Activated naive CD4-positive, alpha-beta T cell (primary cell): ENCODE measurements around the gene IL1RAPL2.

Experiments used
- DNase-seq, 4 experiments: peaks; one replicate each; lab custom pipeline; 2025; lab: John Stamatoyannopoulos, UW

The IL1RAPL2 gene

DNA sequence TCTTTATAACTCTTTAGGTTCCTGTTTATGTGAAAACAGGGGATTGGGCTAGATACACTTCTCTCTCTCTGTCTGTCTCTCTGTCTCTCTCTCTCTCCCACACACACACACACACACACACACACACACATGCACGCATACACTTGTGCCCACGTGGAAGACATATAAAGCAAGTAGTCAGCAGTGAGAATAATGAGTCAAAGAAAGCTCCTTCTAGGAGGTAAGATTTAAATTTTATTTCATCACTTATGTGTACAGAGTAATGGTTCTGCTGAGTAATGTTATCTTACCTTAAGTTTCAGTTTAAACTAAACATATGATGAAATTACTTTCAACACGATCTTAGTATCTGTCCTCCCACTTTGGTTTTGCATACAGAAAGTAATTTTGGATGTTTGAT lies 897.5 kb downstream of the IL1RAPL2 start:
- no peak for DNase-seq

DNA sequence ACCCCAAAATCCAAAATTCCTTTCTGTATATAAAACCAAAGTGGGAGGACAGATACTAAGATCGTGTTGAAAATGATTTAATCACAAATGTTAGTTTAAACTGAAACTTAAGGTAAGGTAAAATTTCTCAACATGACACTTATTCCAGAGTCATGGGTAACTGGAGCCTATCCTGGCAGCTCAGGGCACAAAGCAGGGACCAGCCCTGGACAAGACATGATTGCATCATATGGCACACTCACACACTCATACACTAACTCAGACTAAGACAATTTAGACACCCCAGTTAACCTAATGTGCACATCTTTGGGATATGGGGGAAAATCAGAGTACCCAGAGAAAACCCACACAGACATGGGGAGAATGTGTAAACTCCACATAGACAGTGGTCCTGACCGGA lies 898.6 kb downstream of the IL1RAPL2 start:
- no peak for DNase-seq

- no peak for DNase-seq
These were observed 902.7 kb downstream of the IL1RAPL2 start for GRCh38 chrX:105468741-105469140.

DNA sequence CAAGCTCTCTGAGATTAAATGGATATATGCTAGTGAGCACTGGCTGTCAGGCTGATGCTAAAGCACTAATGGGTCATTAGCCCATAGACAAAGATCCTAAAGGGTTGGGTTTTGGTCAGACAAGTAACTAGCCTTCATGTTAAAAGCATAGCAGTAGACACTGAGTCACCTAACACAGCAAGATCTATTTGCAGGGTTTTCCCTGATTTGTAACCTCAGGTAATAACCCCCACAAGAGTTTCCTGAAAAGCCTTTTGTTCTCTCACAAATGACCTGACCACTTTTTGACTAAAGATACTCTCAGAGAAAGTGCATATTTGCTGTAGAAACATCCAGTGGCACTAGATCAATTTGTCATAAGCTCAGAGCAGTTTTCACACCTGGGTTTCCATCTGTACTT lies 905.6 kb downstream of the IL1RAPL2 start:
- no peak for DNase-seq

DNA sequence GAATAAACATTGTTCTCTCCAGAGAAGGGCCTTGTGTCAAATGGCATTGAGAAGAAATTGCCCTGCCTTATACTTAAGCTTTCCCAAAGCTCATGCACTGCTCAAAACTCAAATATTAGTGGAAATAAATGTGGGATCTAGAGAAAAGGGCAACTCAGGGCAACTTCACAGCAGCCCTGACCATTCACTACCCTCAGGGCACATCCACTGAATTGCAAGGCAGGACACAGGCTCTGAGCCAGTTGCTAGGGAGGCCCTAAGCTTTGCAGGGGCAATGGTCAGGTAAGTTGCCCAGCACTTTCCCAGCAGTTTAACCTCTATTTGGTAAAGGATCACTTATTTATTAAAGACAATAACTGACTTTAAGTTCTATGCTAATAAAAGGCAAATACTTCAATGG lies 909.8 kb downstream of the IL1RAPL2 start:
- no peak for DNase-seq

GRCh38 chrX:105477351-105477750 lies 911.4 kb downstream of the IL1RAPL2 start:
- no peak for DNase-seq

DNA sequence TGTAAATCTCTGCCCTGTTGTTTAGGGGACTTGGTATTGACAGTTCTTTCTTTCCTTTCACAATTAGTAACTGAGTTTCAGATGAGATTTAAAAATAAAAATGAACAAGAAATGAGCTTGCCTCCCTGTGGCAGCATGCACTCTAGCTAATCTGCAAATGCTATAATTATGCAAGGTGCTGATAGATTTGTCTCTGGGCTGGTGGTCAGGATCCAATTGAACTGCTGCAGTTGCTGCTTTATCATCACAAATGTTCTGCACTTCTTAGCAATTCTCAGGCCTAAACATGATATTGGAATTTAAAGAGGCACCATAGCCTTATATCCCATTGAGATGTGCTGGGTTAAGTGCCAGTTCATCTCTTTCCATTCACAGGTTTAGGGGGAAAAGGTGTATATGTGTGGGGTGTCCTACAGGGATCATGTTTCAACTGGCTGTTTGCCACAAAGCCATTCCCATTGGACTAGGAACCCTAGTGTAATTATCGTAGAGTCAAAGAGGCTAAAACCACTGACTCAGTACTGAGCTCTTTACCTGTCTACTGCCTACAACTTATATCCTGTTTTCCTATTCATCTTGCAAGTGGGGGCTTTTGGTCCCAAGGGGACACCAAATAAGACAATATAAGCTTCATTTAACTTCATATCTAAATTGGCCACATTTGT lies 914.8 kb downstream of the IL1RAPL2 start:
- no peak for DNase-seq

DNA sequence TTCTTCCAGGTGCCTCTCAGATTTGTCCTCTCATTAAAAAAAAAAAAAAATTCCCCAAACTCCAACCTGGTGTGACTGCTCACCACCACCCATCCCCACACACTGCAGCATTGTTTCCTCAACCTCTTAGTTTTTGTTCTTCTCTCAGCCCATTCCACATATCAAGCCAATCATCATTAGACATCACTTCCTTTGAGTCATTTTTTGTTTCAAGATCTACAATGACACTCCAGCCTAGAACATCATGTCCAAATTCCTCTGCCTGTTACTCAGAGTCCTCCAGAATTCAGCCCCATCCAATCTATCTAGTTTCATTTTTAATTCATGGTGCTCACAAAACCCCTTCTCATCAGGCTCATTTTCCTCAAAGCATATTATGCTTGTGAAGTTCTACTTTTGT lies 917.0 kb downstream of the IL1RAPL2 start:
- DNase-seq, result no peak

GRCh38 chrX:105488716-105489115 lies 922.7 kb downstream of the IL1RAPL2 start:
- DNase-seq, result no peak

DNA sequence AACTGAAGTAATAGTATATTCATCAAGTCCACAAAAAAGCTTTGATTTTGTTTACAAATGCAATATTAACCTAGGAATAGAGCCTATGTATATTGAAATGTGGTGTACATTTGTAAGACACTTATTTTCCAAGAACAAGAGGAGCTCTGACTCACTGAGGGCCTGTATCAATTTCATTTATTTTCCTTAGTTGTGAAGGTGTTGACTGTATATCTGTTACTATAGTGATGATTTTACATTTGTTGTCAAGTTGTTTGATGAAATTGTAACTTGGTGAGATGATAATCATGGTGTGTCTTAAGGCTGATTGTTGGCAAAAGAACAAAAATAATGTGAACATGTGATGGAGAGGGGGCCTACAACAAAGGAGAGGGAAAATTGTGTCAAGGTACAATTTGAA lies 929.4 kb downstream of the IL1RAPL2 start:
- no peak for DNase-seq

- no peak for DNase-seq
These were observed 936.3 kb downstream of the IL1RAPL2 start for GRCh38 chrX:105502336-105502735.

DNA sequence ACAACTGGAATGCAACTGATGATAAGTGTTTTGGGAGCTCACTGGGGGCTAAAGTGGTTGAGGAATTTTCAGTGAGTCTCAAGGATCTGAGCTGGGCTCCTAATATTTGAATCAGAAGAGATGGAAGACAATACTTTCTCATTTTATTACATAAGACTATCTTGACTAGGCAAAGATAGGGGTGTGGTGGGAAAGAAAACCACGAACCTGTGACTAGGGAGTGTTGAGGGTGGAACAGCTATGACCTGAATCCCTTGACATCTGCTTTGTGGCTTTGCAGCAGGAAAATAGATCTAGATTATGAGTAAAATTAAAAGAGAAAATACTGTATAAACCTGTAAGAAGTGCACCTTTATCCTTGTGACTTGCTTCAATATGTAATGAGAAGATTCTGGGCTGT lies 949.6 kb downstream of the IL1RAPL2 start:
- no peak for DNase-seq

GRCh38 chrX:105526431-105526830 lies 960.4 kb downstream of the IL1RAPL2 start:
- no peak for DNase-seq

- DNase-seq, result no peak
These were observed 961.8 kb downstream of the IL1RAPL2 start for GRCh38 chrX:105527759-105528158.

- no peak for DNase-seq
These were observed 968.0 kb downstream of the IL1RAPL2 start for GRCh38 chrX:105533951-105534350.

DNA sequence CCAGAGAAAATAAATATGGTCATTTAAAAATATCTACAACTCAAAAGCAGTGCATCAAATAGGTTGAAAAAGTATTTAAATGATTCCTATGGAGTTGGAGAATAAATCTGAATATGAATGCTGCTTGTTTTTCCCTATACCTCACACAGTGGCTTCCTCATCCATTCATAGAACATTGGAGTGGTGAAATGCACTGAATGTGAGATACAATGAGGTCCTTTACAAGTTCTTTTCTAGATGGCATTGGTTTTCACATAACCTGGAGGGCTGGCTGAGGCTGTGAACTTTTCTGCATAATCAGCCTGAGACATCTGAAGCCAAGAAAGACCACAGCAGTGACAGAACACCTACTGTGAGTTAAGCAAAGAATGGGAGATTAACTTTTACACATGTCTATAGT lies 977.3 kb downstream of the IL1RAPL2 start:
- DNase-seq, result no peak

DNA sequence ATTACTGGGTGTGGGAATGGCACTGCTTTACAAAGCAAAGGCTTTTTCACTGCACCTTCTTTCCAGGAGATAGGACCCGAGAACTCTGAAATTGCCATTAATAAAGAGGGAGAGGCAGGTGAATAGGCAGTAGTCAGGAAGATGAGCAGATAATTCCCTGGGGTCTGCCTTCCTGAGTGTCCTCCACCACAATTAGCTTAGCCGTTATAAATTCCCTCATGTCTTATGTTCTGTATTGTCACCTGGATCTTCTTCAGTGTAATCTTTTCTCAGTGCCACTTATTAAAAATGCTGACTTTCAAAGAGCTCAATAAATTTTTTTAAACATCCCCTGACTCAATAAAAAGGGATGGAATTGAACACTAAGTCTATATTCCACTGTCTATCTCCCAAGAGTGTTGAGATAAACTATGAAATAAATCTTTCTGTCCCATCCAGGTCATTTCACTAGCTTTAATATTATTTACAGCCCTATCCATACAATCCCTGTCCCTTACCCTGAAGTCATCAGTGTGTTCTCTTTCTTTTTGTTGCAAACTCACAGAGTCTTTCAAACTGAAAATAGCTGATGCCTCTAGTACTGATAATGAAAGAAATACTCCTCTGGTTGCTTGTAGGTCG lies 984.2 kb downstream of the IL1RAPL2 start:
- no peak for DNase-seq

DNA sequence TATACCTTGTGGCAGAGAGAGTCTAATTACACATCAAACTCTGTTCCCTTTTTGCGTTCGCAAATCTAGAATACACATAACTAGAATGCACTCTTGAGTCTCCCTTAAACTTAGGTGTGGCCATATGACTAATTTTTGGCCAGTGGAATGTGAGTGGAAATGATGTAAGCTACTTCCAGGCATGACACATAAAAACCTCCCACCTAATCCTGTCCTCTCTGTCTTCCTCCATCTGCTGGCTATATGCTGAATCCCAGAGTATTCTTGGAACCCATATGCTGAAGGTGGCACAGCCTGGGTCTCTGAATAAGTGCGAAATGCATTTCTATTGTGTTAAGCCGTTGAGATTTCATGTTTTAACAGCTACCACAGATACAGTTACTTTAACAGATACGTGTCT lies 986.4 kb downstream of the IL1RAPL2 start:
- DNase-seq, result no peak

DNA sequence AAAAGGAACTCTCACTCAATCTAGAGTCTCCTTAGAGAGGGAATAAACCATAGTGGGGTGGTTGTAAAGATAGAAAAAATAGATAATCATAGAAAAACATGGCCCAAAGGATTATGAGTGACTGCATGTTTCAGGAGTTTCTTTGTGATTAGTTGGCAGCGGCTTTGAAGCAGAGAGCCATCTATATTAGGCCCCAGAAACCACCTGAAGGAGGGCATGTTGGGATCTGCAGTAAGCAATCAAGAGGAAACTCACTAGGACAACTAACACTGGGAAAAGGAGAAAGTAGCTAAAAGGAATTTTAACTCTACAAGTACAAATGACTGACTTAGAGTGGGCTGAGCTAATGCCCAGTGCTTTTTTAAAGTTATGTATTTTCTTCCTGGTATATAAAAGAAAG lies 987.1 kb downstream of the IL1RAPL2 start:
- no peak for DNase-seq

DNA sequence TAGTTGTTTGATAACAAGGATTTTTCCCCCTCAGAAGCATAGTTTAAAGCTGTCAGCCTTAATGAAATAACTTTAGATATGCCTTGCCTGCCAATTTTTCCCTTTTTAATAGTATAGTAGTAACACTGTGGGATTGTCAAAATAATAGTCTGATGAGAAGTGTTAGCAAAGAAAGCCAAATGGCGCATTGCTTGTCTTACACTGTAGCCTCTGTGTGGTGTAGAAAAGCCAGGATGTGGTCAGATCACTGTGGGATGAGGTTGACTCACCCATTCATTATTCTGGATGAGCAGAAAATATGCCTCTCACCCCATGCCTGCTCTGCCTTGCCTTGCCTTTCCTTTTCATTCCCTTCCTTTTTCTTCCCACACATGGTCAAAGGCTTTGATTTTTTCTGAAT lies 998.5 kb downstream of the IL1RAPL2 start:
- no peak for DNase-seq

- no peak for DNase-seq
These were observed 999.9 kb downstream of the IL1RAPL2 start for GRCh38 chrX:105565856-105566255.

- DNase-seq, result no peak
These were observed 1001.1 kb downstream of the IL1RAPL2 start for GRCh38 chrX:105567082-105567481.

DNA sequence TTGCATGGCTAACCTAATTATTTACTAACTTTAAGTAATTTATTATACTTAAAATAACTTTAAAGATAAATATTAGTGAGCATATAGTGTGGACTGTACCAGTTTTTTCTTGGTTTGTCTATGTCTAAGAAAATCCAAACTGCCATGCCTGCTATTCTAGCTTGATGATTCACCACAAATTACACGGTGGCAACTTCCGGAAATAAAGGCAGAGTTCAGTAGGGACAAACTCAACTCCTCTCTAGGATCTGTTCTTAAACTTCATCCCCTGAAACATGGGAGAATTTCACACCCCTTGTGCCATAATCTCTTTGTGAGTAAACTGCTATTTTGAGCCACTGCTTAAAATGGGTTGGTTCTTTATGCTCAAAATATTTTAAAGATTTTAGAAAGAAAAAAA lies 1042.7 kb downstream of the IL1RAPL2 start:
- DNase-seq, result no peak

GRCh38 chrX:105609530-105609929 lies 1043.5 kb downstream of the IL1RAPL2 start:
- no peak for DNase-seq
